Activated naive CD8-positive, alpha-beta T cell treated with anti-CD3 and anti-CD28 coated beads, Interleukin-2, amount 50 U/mL, for 24 hours (primary cell): ENCODE results near the gene CHST1.
A peak's percentile ranks its signal among the peaks of the same experiment; 100 is the strongest.

Experiments
- ATAC-seq: fragments of 150-1000 bp; cut with Tn5 transposase; one replicate; pipeline ENCODE4 v1.10.0; 2021
- DNase-seq: peaks from one replicate; pipeline ENCODE4 v3.0.0; 2021
- H3K27ac Mint-ChIP-seq: one replicate; pipeline ENCODE4 v1.8.0; 2021; ENCODE audit warnings: mild to moderate bottlenecking, mixed read lengths
- H3K27me3 Mint-ChIP-seq: one replicate; pipeline ENCODE4 v1.8.0; 2021; ENCODE audit warnings: mixed read lengths
- H3K36me3 Mint-ChIP-seq: one replicate; pipeline ENCODE4 v1.8.0; 2021; ENCODE audit warnings: low read depth, mixed read lengths
- H3K4me1 Mint-ChIP-seq: one replicate; pipeline ENCODE4 v1.8.0; 2021; ENCODE audit warnings: mixed read lengths
- H3K4me3 Mint-ChIP-seq: one replicate; pipeline ENCODE4 v1.8.0; 2021; ENCODE audit warnings: mild to moderate bottlenecking, moderate library complexity, mixed read lengths
- H3K9me3 Mint-ChIP-seq: one replicate; pipeline ENCODE4 v1.8.0; 2021; ENCODE audit warnings: mixed read lengths

Gene CHST1

DNA sequence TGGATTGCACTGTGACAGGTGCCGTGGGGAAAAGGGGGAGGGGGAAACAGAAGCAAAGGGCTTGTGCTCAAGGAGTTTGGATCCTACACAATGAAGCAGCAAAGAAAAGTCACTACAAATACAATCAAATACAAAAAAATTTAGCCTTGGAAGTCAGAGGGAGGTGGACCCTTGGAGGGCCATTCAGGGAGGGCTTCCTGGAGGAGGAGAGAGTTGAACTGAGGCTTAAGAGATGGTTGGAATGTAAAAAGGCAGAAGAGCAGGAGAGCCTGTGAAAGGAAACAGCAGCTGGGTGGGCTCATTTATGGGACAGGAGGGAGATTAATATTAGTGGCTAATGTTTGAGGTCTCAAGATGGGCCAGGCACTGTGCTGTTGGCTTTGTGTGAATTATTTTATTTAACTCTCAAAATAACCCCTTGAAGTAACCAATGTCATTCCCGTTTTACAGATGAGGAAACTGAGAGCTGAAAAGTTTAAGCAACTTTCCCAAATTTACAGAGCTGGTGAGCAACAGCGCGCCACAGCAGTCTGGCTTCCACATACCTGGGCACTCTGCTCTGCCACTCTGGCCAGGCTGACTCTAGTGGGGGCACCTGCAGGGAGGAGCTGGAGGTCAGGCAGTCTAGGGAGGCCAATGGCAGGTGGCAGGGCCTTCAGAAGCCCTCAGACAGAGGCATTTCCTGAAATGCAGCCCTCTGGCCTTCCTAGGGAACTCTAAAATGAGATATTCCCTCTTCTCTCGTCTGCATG is 2.7 kb upstream of the CHST1 start:
- no peak overlapping the region for H3K27ac Mint-ChIP-seq
- H3K4me1 Mint-ChIP-seq: peaks cover 9% of the 10 kb centered on the region
- H3K9me3 Mint-ChIP-seq: no peaks in the 10 kb centered on the region

DNA sequence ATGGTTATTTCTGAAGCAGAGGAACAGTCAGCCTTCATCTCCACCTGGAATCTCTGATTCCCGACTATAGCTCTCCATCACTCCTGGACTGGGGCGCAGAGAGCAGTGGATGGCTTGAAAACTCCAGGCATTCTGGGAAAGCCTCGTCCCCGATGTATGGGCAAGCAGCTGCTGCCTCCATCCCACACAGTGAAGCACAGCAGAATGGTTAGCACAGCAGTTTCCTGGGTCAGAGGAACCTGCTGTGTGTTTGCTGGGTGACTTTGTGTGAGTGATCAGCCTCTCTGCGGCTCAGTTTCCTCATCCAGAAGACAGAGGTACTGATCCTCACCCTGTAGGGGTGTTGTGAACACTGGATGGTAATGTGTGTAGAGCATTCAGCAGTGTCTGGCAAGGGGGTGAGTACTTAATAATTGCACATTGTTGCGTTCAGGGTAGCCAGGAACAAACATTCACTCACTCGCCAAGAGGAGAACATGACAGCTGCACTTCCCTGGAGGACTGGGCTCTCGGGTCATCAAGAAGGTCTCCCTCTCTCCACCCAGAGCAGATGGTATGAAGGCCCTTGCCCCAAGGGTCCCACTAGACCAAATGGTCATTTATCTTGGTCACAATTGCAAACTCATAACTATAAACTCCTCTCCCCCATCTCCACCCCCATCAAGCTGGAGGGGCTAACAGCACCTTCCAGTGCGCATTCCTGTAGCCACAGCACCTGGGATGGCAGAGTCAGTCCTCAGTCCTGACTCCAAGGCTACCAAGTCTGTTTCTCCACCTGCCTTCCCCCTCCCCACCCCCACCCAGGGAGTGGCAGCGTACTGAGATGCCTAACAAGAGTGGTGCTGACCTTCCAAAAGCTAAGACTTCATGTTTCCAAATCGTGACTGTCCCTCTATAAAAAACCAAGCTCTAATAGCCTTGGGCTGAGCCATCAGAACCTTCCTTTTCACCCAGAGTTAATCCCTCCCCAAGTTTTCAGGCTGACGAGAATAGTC is 1.5 kb upstream of the CHST1 start:
- H3K27me3 Mint-ChIP-seq: peaks cover 49% of the 10 kb centered on the region
- DNase-seq (no peak), ATAC-seq (no peak)
- H3K27ac Mint-ChIP-seq: no peak overlapping the region
- H3K9me3 Mint-ChIP-seq: no peaks in the 10 kb centered on the region
- no peaks in the 10 kb centered on the region for H3K36me3 Mint-ChIP-seq
- no peak overlapping the region for H3K4me3 Mint-ChIP-seq
- H3K4me1 Mint-ChIP-seq: peaks cover 17% of the 10 kb centered on the region

More for the DNA sequence above, 2.7 kb upstream of the CHST1 start:
- no peak for DNase-seq
- no peak for ATAC-seq
- H3K27me3 Mint-ChIP-seq: peaks cover 44% of the 10 kb centered on the region
- no peaks in the 10 kb centered on the region for H3K36me3 Mint-ChIP-seq
- no peak overlapping the region for H3K4me3 Mint-ChIP-seq

DNA sequence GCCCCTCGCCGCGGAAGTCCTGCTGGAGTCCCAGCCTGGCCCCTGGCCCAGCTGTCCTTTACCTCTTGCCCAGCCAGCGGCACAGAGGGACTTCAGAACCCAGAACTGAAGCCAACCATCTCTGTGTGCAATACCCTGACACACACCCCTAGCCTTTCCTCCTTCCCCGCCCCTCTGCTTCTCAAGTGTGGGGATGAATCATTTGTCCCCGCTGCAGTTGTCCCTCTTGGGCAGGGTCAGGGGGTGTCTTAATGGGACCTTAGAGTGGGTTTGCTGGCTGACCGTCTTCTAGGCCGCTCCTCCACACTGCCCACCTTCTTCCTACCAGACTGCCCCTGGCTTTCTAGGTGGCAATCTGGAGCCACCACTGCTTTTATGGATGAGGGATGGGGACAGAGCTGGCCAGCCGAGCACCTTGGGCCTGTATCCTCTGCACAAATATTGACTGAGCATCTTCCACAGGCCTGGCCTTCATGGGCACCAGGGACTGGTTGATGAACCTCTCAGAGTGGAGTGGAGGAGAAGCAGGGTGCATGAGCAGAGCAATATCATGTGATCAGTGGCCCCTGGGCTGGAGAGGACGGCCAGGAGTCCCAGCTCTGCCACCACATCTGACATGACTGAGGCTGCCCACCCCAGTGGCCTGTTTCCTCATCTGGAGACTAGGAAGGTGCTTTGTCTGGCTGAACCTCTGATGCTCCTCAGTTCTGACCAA is 668 bp upstream of the CHST1 start:
- Mint-ChIP-seq H3K27me3 (peaks cover 58% of the 10 kb centered on the region), H3K36me3 (no peaks in the 10 kb centered on the region)
- no peak for DNase-seq

DNA sequence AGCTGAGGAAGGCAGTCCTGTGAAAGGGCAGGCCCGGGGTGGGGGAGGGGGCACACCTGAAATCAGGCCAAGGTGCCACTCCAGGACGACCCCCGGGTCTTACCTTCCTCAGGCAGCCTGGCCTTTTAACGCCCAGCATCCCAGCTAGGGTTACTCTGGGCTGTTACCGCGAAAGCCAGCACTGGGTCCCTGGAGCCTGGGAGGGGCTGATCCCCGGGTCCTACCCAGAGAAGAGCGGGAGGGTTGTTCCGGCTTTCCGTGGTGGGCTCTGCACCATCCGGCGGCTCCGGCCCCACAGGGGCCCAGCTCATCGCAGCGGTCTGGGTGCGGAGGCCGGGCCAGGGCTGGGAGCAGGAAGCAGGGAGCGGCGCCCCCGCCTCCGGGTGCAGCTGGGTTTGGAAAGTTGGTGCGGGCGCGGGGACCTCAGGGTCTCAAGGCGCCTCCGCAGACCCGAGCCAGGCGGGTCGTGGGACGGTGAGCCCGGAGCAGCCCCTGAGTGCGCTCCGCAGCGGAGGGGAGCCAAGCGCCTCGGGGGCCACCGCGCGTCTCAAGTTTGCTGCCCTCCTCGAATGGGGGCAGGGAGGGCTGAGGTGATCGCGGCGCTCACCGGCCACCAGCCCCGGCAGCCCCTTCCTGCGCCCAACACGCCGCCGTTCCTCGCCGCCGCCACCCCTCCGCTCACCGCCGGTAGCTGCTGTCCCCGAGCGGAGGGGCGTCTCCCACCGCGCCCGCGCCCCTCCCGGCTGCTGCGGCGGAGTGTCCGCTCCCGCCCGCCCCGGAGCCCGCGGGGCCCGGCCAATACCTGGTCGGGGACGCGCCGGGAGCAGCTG is 831 bp downstream of the CHST1 start:
- DNase-seq: no peak
- Mint-ChIP-seq H3K36me3 (no peaks in the 10 kb centered on the region), H3K27ac (no peak overlapping the region), H3K27me3 (peaks cover 70% of the 10 kb centered on the region), H3K4me1 (peaks cover 17% of the 10 kb centered on the region), H3K4me3 (peak overlapping the region; percentile 50), H3K9me3 (no peaks in the 10 kb centered on the region)
- ATAC-seq: no peak

More for the DNA sequence above, 668 bp upstream of the CHST1 start:
- peaks cover 17% of the 10 kb centered on the region for H3K4me1 Mint-ChIP-seq
- H3K27ac Mint-ChIP-seq: no peak overlapping the region
- peak; percentile 23 for ATAC-seq
- no peaks in the 10 kb centered on the region for H3K9me3 Mint-ChIP-seq
- H3K4me3 Mint-ChIP-seq: peak overlapping the region; percentile 67

DNA sequence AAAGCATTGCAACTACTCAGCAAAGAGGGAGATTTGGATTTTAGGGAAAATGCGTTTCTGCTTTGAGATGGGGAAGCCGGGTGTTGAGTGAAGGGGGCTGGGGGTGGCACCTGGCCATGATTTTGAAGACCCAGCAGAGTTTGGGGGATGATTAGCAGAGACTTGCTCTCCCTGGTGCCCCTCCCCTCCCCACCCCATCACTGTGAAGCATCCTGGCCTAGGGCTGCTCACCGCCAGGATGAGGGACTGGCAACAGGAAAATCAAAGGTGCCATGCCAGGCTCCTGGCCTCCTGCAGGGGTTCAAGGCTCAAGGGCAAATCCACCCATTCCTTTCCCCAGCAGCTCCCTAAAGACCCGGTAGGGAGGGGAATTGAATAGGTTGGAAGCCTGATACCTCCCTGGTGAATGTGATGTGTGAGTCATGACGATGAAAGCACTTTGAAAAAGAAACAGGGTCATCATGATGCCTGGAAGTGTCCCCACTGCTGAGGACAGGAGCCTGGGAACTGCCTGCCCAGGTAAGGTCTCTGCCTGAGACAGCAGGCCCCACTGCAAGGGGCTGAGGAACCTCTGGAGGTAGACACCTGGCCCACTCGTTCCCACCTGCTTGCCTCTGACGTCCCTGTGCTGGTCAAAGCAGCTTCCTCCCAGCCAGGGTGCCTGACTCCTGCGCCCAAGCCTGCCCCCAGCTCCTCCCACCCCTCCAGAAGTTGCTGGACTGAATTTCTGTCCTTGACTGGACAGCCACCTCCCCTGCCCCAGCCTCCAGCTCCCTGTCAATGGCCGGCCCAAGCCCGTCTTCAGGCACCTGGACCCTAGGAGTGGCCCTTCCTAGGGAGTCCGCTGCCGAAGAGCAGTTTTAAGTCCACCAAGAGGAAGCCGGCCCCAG is 1.7 kb downstream of the CHST1 start:
- ATAC-seq: no peak
- peak overlapping the region; percentile 52 for H3K4me3 Mint-ChIP-seq

DNA sequence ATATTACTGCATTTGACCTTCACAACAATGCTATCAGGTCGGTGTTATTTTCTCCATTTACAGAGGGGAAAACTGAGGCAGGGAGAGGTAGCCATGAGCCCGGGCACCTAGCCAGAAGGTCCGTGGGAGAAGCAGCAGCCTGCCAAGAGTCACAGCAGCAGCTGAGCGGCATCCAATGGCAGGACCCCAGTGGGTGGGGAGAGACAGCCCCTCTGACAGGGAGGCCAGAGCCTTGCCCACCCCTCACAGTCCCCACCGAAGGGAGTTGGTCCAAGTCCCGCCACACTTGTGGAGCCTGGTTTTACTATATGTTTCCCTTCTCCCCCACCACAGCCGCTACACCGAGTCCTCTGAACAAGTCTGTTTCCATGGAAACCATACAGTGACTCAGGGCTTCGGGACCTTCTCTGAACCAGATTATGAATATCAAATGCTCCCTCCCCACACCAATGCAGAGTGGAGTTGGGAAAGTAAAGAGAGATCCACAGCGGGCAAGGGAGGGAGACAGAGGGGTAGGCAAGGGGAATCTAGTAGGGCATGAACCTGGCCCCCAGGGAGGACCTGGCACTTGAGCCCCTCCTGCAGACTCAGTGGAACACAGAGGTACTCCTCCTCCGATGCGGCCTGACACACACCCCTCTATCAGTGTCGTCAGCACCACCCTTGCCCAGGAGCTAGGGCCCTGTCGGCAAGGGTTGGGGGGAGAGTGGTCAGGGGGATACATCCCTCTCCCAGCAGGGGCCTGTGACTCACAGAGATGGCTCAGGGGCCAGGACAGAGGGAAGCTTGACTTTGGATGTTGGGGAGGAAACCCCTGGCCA is 2.5 kb downstream of the CHST1 start:
- H3K27me3 Mint-ChIP-seq: peaks cover 69% of the 10 kb centered on the region

More for the DNA sequence above, 1.7 kb downstream of the CHST1 start:
- Mint-ChIP-seq H3K4me1 (peaks cover 17% of the 10 kb centered on the region), H3K27me3 (peaks cover 73% of the 10 kb centered on the region), H3K9me3 (no peaks in the 10 kb centered on the region), H3K27ac (no peak overlapping the region), H3K36me3 (no peaks in the 10 kb centered on the region)
- DNase-seq: no peak

DNA sequence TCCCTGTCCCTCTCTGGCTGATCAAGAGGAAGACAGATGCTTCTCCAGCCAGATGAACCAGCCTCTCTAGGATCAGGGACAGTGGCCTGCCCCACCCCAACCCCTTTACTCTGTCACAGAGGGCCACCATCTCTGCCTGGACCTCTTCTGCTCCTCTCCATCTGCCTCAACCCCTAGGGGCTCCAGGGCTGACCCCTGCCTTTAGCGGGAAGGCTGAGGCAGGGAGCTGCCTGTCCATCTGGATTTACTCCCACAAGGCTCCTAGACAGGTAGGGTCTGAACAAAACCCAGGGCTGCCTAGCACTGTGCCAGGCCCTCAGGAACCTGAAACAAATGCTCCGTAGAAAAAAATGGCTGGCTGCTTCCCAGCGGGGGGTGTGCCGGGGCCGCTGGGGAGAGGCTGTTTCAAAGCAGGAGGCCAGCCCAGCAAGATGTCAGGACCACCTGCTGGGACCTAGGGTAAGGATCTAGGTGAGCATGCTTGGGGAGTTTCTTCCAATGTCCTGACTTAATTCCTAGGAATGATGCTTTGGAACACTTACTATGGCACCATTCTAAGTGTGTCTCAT is 3.2 kb downstream of the CHST1 start:
- Mint-ChIP-seq H3K27ac (no peak overlapping the region), H3K27me3 (peaks cover 62% of the 10 kb centered on the region)

More for the DNA sequence above, 2.5 kb downstream of the CHST1 start:
- peaks cover 22% of the 10 kb centered on the region for H3K4me1 Mint-ChIP-seq
- H3K27ac Mint-ChIP-seq: no peak overlapping the region
- DNase-seq (peak; percentile 42), ATAC-seq (peak; percentile 65)
- H3K9me3 Mint-ChIP-seq: no peaks in the 10 kb centered on the region
- no peaks in the 10 kb centered on the region for H3K36me3 Mint-ChIP-seq
- H3K4me3 Mint-ChIP-seq: peak overlapping the region; percentile 52

DNA sequence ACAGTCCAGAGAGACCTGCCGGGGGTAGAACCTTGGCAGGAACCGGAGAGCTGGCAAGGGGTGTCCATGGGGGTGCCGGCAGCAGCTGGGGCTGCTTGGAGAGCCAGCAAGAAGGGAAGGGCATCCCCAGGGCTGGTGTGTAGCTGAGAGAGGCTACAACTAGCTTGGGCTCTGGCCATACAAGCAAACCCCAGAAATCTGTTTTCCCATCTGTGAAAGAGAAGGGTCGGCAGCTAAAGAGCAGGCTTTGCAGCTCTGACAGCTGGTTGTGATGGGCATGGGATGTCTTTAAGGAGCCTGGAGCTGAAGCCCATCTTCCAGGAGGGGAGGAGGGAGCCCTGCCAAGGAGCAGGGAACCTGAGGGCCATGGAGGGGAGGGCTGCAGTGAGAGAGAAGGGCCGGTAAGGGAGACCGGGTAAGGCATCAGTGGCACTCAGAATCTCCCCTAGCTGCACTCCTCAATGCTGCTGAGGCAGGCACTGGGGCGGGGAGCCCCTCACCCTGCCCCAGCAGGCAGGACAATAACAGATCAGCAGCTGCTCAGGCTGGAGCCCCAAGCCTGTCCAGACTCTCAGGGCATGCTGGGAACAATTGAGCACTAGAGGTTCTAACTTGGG is 3.9 kb downstream of the CHST1 start:
- ATAC-seq (no peak), DNase-seq (no peak)
- Mint-ChIP-seq H3K9me3 (no peaks in the 10 kb centered on the region), H3K27me3 (peaks cover 61% of the 10 kb centered on the region), H3K4me3 (no peak overlapping the region), H3K27ac (no peak overlapping the region), H3K36me3 (no peaks in the 10 kb centered on the region), H3K4me1 (peaks cover 25% of the 10 kb centered on the region)

More for the DNA sequence above, 3.2 kb downstream of the CHST1 start:
- Mint-ChIP-seq H3K4me3 (no peak overlapping the region), H3K4me1 (peaks cover 25% of the 10 kb centered on the region), H3K36me3 (no peaks in the 10 kb centered on the region), H3K9me3 (no peaks in the 10 kb centered on the region)
- DNase-seq (no peak), ATAC-seq (no peak)

DNA sequence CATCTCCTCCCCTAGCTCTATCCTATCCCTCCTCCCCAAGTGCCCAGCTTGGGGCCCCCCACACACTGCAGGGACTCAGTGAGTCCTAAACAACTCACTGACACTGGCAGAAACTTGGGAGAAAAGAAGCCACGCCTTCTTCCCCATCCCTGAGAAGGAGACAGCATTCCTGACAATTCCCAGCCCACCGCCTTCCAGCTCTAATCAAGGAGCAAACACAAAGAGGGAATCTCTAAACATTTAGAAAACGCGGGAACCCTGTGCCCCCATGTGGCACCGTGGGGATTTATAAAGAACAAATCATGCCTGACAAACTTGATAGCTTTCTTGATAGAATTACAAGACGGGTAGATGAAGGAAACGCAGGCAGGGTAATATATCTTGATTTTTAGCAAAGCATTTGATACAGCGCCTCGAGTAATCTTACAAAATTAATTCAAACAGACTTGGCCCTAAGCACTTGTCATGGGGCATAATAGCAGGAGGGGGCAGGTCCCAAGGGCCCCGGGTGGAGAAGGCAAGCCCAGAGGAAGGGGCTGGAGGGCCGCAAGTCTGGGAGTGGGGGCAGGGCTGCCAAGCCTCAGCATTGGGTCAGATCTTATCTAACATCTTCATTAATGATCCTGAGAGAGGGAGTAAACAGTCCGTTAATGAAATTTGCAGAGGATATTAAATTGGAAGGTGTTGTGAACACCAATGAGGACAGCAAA is 4.5 kb downstream of the CHST1 start:
- no peaks in the 10 kb centered on the region for H3K36me3 Mint-ChIP-seq
- H3K4me3 Mint-ChIP-seq: no peak overlapping the region
- ATAC-seq (no peak), DNase-seq (no peak)
- H3K27me3 Mint-ChIP-seq: peaks cover 61% of the 10 kb centered on the region
- no peaks in the 10 kb centered on the region for H3K9me3 Mint-ChIP-seq
- H3K4me1 Mint-ChIP-seq: peaks cover 29% of the 10 kb centered on the region
- H3K27ac Mint-ChIP-seq: no peak overlapping the region

DNA sequence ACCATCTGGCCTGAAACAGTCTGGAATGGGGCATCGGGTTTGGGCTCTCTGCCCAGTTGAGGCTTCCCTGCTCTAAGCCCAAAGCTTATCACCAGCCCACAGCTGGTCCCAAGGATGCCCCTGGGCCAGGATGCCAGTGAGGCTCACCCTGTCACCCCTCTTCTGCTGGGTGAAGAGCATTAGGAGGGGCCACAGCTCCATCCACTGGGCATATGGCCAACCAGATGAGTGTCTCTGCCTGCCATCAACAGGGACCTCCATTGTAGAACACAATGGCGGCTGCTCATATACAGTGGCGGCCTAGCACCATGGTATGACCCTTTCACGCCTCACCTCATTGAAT is 5.6 kb downstream of the CHST1 start:
- no peaks in the 10 kb centered on the region for H3K9me3 Mint-ChIP-seq
- H3K36me3 Mint-ChIP-seq: no peaks in the 10 kb centered on the region
- no peak for DNase-seq
- peaks cover 40% of the 10 kb centered on the region for H3K4me1 Mint-ChIP-seq
- ATAC-seq: no peak
- H3K27ac Mint-ChIP-seq: no peak overlapping the region
- H3K27me3 Mint-ChIP-seq: peaks cover 59% of the 10 kb centered on the region
- H3K4me3 Mint-ChIP-seq: no peak overlapping the region

DNA sequence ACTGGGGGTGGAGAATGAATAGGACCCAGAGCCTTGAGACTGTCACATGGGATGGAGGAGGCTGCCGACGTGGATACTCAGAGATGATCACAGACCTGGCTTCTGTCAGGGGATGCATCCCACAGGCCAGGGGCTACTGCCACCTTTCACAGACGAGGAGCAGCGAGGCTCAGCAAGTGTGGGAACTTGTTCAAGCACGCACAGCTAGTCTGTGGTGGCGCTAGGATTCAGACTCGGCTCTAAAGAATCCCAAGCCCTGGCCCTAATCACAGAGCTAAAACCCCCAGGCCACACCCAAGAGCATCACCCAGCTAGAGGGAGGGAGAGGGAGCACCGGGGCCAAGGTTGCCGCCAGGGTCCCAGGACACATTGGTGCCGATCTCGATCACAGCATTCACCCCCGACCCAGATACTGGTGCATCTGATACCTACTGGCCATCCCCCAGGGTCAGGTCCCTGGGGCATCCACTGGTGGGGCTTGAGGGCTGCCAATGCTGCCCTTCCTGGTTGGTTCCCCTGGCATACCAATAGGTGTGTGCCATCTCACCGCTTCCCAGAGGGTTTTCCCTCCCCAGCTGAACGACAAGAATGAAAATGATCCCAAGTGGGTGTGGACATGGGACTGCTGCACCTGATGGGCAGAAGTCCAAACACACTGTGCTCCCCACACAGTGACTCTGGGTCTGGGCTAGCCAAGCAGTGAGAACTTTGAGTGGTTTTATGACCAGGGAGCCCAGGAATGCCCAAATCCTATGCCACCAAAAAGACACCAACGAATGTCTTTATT is 6.2 kb downstream of the CHST1 start:
- Mint-ChIP-seq H3K27me3 (peaks cover 59% of the 10 kb centered on the region), H3K9me3 (no peaks in the 10 kb centered on the region), H3K4me3 (no peak overlapping the region), H3K36me3 (no peaks in the 10 kb centered on the region), H3K27ac (no peak overlapping the region), H3K4me1 (peaks cover 40% of the 10 kb centered on the region)
- no peak for ATAC-seq
- no peak for DNase-seq
